CD4-positive, alpha-beta T cell treated with Interleukin-15 for 1 hour (primary cell): ENCODE measurements around the gene CDKAL1.

Experiments
- DNase-seq: peaks from one replicate; pipeline ENCODE4 v3.0.0-alpha.2; 2020

CDKAL1 gene

DNA sequence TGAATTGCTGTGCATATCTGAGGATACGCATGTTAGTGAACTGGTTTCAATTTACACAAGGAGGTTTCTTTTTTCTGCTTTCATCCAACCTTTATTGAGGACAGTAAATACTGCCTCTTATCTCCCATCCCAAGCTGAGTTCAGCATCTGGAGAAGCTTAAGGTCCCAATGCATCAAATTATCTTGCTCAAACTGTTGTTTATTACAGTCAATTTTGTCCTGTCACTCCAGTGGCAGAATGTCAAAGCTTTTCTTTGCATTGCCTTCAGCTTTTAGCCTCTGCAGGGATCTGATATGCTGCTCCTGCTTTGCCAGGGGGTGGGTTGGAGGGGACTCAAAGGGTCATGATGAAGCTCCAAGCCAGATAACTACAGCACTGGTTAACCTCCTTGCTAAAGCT is 623.9 kb downstream of the CDKAL1 start:
- DNase-seq, result no peak

DNA sequence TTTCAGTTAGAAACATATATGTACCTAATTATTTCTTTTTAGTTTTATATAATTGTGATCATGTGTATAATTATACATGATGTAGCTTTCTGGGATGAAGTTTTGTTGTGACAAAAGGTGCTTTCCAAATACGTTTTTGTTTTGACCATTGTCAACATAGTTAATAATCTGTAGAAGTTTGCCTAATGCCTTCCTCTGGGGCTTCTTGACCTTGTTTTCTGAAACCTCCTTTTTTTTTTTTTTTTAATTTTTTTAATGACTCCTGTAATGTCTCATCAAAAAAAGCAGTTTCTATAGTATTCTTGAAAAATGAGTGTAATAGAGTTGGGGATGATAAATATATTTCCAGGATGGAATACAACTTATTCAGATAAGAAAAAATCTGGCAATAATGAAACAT is 624.6 kb downstream of the CDKAL1 start:
- DNase-seq, result no peak

- DNase-seq, result no peak
Observed at GRCh38 chr6:21159465-21159864, 625.2 kb downstream of the CDKAL1 start.

- no peak for DNase-seq
Observed at GRCh38 chr6:21161707-21162106, 627.5 kb downstream of the CDKAL1 start.

DNA sequence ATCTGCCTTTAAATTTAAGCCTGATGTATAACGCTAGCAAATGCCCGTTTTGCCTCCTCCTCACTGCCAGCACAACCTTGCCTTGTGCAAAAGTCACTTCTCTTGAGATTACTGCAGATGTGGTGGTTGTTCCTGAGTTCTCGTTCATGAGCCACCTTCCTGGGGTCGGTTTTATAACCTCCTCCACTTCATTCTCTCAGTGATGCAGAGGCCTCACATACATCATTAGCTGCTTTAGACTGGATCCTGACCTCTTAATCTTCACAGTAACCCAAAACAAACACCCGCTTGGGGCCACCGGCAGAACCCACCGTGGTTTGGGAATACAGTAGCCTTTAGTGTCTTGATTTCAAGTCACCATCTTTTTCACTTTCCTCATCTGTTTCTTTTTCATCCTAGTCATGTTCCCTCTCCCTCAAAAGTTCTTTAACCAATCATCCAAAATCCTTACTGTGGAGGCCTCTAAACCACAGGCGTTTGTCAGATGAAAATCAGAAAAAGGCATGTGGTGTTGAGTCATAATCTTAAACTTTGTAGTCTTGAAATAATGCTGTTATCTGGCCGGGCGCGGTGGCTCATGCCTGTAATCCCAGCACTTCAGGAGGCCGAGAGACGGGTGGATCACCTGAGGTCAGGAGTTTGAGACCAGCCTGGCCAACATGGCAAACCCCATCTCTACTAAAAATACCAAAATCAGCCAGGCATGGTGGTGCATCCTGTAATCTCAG is 629.0 kb downstream of the CDKAL1 start:
- DNase-seq, result no peak

DNA sequence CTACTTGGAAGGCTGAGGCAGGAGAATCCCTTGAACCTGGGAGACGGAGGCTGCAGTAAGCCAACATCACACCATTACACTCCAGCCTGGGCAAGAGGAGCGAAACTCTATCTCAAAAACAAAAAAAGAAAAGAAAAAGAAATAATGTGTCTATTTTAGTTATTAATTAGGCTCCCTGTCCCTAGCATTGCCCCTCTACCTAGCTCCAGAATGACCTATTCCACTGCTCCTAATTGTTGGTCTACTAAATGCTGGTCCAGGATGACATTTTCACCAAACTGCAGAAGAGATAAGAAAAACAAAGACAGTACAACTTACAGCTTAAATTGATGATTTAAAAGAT is 629.6 kb downstream of the CDKAL1 start:
- no peak for DNase-seq

- no peak for DNase-seq
Observed at GRCh38 chr6:21164768-21165326, 630.6 kb downstream of the CDKAL1 start.

- no peak for DNase-seq
Observed at GRCh38 chr6:21166754-21167153, 632.5 kb downstream of the CDKAL1 start.

- no peak for DNase-seq
Observed at GRCh38 chr6:21167790-21168189, 633.5 kb downstream of the CDKAL1 start.

GRCh38 chr6:21171801-21172200 is 637.5 kb downstream of the CDKAL1 start:
- DNase-seq, result no peak

- DNase-seq, result no peak
Observed at GRCh38 chr6:21173031-21173430, 638.8 kb downstream of the CDKAL1 start.

DNA sequence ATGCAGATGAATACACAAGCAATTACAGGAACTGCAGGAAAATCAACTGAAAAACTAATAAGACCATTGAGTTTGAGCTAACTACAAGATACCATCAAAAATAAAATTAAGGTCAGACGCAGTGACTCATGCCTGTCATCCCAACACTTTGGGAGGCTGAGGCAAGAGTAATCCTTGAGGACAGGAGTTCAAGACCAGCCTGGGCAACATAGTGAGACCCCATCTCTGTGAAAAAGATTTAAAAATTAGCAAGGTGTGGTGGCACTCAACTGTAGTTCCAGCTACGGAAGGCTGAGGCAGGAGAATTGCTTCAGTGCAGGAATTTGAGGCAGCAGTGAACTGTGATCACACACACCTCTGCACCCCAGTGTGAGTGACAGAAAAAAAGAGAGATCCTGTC is 639.4 kb downstream of the CDKAL1 start:
- no peak for DNase-seq

DNA sequence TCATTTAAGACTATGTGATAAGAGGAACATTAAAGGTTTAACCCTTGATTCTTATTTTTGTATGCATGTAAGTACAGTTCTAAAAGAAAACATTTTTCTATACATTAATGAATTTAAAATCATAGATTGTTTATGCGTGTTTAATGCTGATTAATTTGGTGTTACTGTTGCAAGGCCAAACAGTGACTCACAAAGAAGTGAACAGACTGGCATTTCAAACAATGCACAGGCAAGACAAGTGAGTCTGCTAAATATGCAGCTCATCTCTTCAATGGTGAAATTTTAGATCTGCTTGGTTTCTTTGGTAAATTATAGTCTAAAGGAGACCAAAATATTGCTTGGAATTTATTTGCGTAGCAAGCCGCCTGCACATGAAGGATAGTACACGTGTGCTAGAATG is 641.9 kb downstream of the CDKAL1 start:
- DNase-seq, result no peak

GRCh38 chr6:21180155-21180554 is 645.9 kb downstream of the CDKAL1 start:
- no peak for DNase-seq

DNA sequence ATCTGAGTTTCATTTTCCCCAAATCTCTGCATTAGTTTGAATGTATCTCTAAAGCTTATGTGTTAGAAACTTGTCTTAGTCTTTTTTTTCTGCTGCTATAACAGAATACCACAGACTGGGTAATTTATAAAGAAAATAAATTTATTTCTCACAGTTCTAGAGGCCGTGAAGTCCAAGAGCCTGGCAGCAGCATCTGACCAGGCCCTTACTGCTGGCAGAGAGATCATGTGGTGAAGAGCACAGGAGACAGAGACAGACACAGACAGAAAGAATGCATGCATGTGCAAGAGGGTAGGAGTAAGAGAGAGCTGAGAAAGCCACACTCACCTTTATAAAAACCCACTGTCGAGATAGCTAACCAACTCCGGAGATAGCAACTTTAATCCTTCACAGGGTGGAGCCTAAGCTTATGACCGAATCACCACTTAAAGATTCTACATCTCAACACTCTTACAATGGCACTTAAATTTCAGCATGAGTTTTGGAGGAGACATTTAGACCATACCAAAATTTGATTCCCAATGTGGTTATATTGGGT is 646.6 kb downstream of the CDKAL1 start:
- no peak for DNase-seq

DNA sequence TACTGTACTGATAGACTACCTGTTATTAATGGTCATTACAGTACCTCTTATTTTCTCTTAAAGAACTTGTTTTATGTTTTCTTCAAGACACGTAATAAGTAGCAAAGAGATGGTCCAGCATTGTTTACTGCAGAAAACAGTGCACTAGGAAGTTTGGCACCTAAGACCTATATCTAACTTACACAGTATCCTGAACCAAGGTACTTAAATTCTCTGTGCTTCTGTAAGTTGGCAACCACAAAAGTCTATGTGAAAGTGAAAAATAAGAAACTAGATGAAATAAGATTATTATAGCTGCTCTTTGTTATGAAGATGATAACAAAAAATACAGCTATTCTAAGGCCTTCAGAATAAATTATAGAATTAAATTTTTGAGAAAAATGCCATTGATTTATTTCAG is 647.6 kb downstream of the CDKAL1 start:
- DNase-seq, result no peak

DNA sequence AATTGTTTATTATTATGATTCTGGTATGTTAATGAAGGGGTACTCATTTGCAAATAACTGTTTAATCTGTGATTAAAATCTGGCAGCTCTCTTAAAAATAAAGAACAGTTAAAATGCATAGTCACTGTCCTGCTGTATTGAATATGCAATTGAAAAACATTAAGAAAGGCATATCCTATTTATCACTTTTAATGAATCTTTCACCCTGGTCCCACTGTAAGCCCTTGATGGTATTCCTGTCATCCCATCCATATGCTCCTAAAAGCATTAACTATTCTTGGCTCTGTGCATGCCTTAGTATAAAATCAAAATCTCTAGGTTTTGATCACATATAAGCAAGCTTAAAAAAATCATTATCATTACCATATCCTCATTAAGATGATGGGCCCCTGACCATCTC is 648.3 kb downstream of the CDKAL1 start:
- no peak for DNase-seq

GRCh38 chr6:21185861-21186478 is 651.7 kb downstream of the CDKAL1 start:
- DNase-seq, result no peak

DNA sequence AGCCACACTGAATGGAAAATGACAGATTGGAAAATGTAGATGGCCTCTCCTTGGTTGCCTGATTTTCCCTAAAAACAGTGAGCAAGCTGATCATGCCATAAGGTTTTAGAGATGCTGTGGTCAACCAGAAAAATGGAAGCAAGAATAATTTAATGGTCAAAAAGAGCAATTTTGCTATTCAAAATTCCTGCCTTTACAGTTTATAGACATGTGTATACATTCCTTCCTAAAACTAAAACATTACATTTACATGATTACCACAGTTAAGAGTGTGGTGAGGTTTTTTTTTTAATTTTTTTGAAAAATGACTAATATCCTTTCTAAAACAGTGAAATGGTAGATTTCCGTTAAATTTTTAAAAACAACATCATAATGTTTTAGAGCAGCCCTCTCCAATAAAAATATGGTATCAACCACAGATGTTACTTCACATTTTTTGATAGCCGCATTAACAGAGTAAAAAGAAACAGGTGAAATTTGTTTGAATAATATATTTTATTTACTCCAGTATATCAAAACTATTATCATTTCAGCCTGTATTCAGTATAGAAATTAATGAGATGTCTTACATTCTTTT is 652.3 kb downstream of the CDKAL1 start:
- no peak for DNase-seq

GRCh38 chr6:21187485-21187884 is 653.2 kb downstream of the CDKAL1 start:
- no peak for DNase-seq

GRCh38 chr6:21188505-21189223 is 654.4 kb downstream of the CDKAL1 start:
- no peak for DNase-seq

GRCh38 chr6:21189759-21190158 is 655.5 kb downstream of the CDKAL1 start:
- no peak for DNase-seq

- no peak for DNase-seq
Observed at GRCh38 chr6:21190701-21191100, 656.4 kb downstream of the CDKAL1 start.
